GM12875 (cell line): Measurements from ENCODE around the gene PHF10.

Experiments
- H3K4me3 ChIP-seq: one replicate; pipeline ENCODE4 v1.5.1; 2011; ENCODE audit warnings: low read depth, low read length, control low read depth
- CTCF ChIP-seq: IDR thresholded peaks from 2 replicates; pipeline ENCODE4 v1.5.1; 2011; ENCODE audit warnings: low read depth, mild to moderate bottlenecking, control low read depth, inconsistent platforms, low read length, moderate library complexity, borderline replicate concordance; ENCODE audit not compliant: insufficient read depth

The PHF10 gene

GRCh38 chr6:169667716-169668115 lies 56.6 kb downstream of the PHF10 start:
- H3K4me3 ChIP-seq = no peak overlapping the region
- no peak for TF ChIP-seq CTCF

GRCh38 chr6:169666441-169666840 lies 57.9 kb downstream of the PHF10 start:
- no peak for TF ChIP-seq CTCF
- H3K4me3 ChIP-seq = no peak overlapping the region

- TF ChIP-seq CTCF = no peak
These were observed 59.0 kb downstream of the PHF10 start for GRCh38 chr6:169665289-169665688.

GRCh38 chr6:169664227-169664626 lies 60.1 kb downstream of the PHF10 start:
- TF ChIP-seq CTCF = no peak
- no peak overlapping the region for H3K4me3 ChIP-seq

More at GRCh38 chr6:169665289-169665688, 59.0 kb downstream of the PHF10 start:
- H3K4me3 ChIP-seq = no peak overlapping the region

GRCh38 chr6:169663468-169663867 lies 60.8 kb downstream of the PHF10 start:
- TF ChIP-seq CTCF = no peak
- H3K4me3 ChIP-seq = no peak overlapping the region

GRCh38 chr6:169661391-169661756 lies 62.9 kb downstream of the PHF10 start:
- no peak for TF ChIP-seq CTCF
- H3K4me3 ChIP-seq = no peak overlapping the region

GRCh38 chr6:169660751-169661390 lies 63.4 kb downstream of the PHF10 start:
- no peak for TF ChIP-seq CTCF
- no peak overlapping the region for H3K4me3 ChIP-seq
